SU-DHL-6 (cell line): ENCODE measurements around the gene MAML2.

Experiments used
- EZH2phosphoT487 ChIP-seq: fragments of 200-600 bp; sonication (generic), shearing (Covaris generic); conservative IDR thresholded peaks from 2 replicates; pipeline ENCODE4 v1.6.1; 2018; ENCODE audit warnings: mild to moderate bottlenecking, antibody characterized with exemption, low read length, moderate library complexity, mixed read lengths
- TF ChIP-seq, protein P1 (sequence below): fragments of 200-600 bp; sonication (generic); IDR thresholded peaks from one replicate; pipeline ENCODE4 v1.5.1; 2017; ENCODE audit warnings: antibody characterized with exemption, mild to moderate bottlenecking, low read length, moderate library complexity; ENCODE audit not compliant: insufficient read depth, poor library complexity, severe bottlenecking

DNA sequence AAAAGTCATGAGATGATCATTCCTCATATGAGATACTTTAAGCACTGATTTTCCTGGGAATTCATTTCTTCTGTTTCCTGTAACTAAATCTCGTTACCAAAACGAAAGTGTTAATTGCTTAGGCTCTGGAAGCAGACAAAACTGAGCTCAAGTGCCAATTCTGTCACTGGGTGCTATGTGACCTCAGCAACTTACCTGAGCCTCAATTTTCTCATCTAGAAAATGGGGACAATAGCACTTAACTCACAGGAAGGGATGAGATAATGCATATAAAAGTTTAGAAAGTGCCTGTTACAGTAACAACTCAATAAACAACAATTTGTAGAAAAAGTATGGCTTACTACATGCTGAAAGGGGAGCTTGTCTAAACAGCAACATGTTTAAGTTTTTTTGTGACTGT, 248.8 kb downstream of the MAML2 start:
- TF ChIP-seq, protein P1, sequence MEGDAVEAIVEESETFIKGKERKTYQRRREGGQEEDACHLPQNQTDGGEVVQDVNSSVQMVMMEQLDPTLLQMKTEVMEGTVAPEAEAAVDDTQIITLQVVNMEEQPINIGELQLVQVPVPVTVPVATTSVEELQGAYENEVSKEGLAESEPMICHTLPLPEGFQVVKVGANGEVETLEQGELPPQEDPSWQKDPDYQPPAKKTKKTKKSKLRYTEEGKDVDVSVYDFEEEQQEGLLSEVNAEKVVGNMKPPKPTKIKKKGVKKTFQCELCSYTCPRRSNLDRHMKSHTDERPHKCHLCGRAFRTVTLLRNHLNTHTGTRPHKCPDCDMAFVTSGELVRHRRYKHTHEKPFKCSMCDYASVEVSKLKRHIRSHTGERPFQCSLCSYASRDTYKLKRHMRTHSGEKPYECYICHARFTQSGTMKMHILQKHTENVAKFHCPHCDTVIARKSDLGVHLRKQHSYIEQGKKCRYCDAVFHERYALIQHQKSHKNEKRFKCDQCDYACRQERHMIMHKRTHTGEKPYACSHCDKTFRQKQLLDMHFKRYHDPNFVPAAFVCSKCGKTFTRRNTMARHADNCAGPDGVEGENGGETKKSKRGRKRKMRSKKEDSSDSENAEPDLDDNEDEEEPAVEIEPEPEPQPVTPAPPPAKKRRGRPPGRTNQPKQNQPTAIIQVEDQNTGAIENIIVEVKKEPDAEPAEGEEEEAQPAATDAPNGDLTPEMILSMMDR: no peak
- no peak for TF ChIP-seq EZH2phosphoT487
